ENCODE results near the gene FAM131B.

The FAM131B gene

DNA sequence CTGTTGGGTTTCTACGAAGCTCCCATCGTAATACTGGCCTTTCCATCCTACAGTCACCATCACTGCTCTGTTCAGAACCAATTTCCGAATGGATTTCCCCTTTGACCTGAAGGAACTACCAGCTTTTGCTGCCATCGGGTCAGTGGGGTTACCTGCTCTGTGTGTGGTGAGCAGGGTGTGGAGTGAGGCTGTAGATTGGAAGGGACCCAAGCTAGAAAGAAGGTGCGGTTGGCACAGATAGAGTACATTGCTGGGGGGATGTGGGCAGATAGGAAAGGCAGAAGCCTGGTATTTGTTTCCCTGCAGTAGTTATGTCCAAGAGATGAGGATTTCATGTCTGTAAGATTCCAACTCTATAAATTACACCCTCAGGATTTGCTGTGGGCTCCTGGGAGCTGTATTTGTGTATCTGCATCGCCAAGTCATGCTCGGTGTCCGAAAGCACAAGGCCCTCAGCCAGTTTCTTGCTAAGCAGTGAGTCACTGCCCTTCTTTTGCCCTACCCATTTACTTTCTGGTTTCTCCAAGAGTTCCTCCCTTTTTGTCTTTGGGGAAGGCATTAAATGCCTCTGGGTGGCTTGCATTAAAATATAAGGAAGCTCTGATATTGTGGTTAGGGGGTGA is 31.2 kb downstream of the FAM131B start:
- H4K20me1 ChIP-seq (ENCODE audit: insufficient read depth, low read length): no peaks in the 10 kb centered on the region
- peaks cover 2% of the 10 kb centered on the region; the same call in 1 of the 2 replicates for H3K27me3 ChIP-seq (ENCODE audit: low read depth, low read length)
- no peaks in the 10 kb centered on the region for H3K36me3 ChIP-seq (replicated peaks; ENCODE audit: low read depth, low read length)
- H3K27ac ChIP-seq (ENCODE audit: low read length): no peak overlapping the region
- H3K9ac ChIP-seq (ENCODE audit: low read length): no peak overlapping the region
- H2AFZ ChIP-seq (ENCODE audit: low read depth, low read length): no peak overlapping the region
- no peaks in the 10 kb centered on the region for H3K79me2 ChIP-seq (ENCODE audit: low read length)
- H3K4me1 ChIP-seq (ENCODE audit: low read length): peaks cover 14% of the 10 kb centered on the region
- TF ChIP-seq EZH2phosphoT487 (IDR thresholded peaks at IDR 0.05; ENCODE audit: low read depth): no peak
- TF ChIP-seq, protein P1, sequence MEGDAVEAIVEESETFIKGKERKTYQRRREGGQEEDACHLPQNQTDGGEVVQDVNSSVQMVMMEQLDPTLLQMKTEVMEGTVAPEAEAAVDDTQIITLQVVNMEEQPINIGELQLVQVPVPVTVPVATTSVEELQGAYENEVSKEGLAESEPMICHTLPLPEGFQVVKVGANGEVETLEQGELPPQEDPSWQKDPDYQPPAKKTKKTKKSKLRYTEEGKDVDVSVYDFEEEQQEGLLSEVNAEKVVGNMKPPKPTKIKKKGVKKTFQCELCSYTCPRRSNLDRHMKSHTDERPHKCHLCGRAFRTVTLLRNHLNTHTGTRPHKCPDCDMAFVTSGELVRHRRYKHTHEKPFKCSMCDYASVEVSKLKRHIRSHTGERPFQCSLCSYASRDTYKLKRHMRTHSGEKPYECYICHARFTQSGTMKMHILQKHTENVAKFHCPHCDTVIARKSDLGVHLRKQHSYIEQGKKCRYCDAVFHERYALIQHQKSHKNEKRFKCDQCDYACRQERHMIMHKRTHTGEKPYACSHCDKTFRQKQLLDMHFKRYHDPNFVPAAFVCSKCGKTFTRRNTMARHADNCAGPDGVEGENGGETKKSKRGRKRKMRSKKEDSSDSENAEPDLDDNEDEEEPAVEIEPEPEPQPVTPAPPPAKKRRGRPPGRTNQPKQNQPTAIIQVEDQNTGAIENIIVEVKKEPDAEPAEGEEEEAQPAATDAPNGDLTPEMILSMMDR (IDR thresholded peaks at IDR 0.05; ENCODE audit: low read depth, low read length): no peak
- H3K9me3 ChIP-seq (ENCODE audit: insufficient read depth, low read length): no peaks in the 10 kb centered on the region
- no peak overlapping the region for H3K4me3 ChIP-seq (ENCODE audit: low read length)
- H3K4me2 ChIP-seq (ENCODE audit: low read length): no peak overlapping the region

DNA sequence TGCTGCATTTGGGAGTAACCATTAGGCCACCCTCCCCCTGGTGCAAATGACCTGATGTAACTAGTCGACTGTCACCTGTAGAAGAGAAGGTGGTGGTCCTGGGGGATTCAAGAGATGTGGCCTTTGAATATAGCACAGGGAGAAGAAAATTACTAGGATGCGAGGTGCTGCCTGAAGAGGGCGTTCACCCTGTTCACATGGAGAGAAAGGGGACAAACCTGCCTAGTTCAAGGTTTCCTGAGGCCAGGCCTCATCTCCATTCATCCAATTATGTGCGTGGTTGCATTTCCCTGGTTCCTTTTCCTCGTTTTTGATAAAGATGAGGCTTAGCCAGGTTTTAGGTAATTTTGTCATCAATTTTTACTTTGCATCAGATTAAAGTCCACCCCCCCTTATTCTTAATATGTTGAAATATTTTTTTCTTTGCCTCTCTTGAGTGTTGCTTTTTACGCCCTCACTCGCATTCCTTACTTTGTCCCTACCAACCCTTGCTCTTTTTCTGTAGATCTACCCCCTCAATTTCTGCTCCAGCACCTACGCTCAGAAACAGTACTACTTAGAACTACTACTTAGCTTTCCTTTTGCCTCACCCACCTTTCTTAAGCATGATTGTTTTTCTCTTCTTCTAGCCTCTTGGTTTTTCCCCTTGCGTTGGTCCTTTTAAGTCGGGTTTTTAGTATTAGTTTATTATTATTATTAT is 32.9 kb downstream of the FAM131B start:
- Histone ChIP-seq H3K27me3 (ENCODE audit: low read depth, low read length) (peaks cover 2% of the 10 kb centered on the region; the same call in 1 of the 2 replicates), H3K4me1 (ENCODE audit: low read length) (peaks cover 22% of the 10 kb centered on the region), H3K4me3 (ENCODE audit: low read length) (no peak overlapping the region), H3K9ac (ENCODE audit: low read length) (no peak overlapping the region), H2AFZ (ENCODE audit: low read depth, low read length) (no peak overlapping the region), H3K4me2 (ENCODE audit: low read length) (no peak overlapping the region), H3K27ac (ENCODE audit: low read length) (no peak overlapping the region), H3K36me3 (replicated peaks; ENCODE audit: low read depth, low read length) (no peaks in the 10 kb centered on the region), H3K9me3 (ENCODE audit: insufficient read depth, low read length) (no peaks in the 10 kb centered on the region), H4K20me1 (ENCODE audit: insufficient read depth, low read length) (no peaks in the 10 kb centered on the region), H3K79me2 (ENCODE audit: low read length) (no peaks in the 10 kb centered on the region)
- TF ChIP-seq, protein P1 (IDR thresholded peaks at IDR 0.05; ENCODE audit: low read depth, low read length): 0 out of 2 replicates have a peak, but pooled peaks have one; percentile 25
- no peak for TF ChIP-seq EZH2phosphoT487 (IDR thresholded peaks at IDR 0.05; ENCODE audit: low read depth)

DNA sequence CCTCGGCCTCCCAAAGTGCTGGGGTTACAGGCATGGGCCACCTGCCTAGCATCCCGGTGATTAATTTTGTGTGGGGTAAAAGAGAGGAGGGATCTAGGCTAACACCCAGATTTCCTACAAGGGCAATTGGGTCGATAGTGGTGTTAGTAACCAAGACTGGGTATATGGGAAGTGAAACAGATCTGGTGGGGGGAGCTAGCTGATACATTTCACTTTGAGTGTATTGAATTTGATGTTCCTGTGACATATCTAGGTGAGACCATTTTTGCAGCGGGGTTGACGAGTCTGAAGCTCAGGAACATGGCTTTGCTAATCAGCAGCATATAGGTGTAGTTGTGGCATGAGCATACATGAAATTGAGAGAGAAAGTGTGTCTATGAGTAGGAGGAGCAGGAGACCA is 34.6 kb downstream of the FAM131B start:
- Histone ChIP-seq H3K9ac (ENCODE audit: low read length) (no peak overlapping the region), H3K4me1 (ENCODE audit: low read length) (peaks cover 22% of the 10 kb centered on the region), H3K4me3 (ENCODE audit: low read length) (peak overlapping the region; percentile 53), H3K4me2 (ENCODE audit: low read length) (peak overlapping the region; percentile 82), H3K36me3 (replicated peaks; ENCODE audit: low read depth, low read length) (no peaks in the 10 kb centered on the region), H3K9me3 (ENCODE audit: insufficient read depth, low read length) (no peaks in the 10 kb centered on the region), H4K20me1 (ENCODE audit: insufficient read depth, low read length) (no peaks in the 10 kb centered on the region), H2AFZ (ENCODE audit: low read depth, low read length) (peak overlapping the region; percentile 48; the same call in 1 of the 2 replicates), H3K27ac (ENCODE audit: low read length) (no peak overlapping the region), H3K27me3 (ENCODE audit: low read depth, low read length) (no peaks in the 10 kb centered on the region), H3K79me2 (ENCODE audit: low read length) (no peaks in the 10 kb centered on the region)
- TF ChIP-seq, protein P1 (IDR thresholded peaks at IDR 0.05; ENCODE audit: low read depth, low read length): no peak
- no peak for TF ChIP-seq EZH2phosphoT487 (IDR thresholded peaks at IDR 0.05; ENCODE audit: low read depth)

DNA sequence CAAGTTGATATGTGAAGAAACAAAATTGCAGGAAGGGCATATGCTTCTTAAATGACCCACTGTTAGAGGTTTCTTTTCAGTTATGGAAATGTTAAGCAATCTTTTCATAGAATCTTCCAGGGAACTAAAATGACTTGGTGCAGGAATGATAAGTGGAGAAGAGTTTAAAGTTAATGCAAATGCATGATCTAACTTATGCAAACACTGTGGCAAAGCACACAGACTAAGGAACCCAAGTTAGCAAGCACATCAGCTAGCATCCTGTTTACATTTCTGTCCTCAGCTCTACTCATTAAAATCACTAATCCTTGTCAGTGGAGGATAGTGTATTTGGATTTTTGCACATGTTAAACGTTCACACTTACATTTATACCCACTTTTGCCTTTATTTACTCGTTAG is 37.3 kb downstream of the FAM131B start:
- Histone ChIP-seq H3K36me3 (replicated peaks; ENCODE audit: low read depth, low read length) (no peaks in the 10 kb centered on the region), H3K4me3 (ENCODE audit: low read length) (no peak overlapping the region), H3K4me2 (ENCODE audit: low read length) (no peak overlapping the region), H3K9me3 (ENCODE audit: insufficient read depth, low read length) (no peaks in the 10 kb centered on the region), H3K4me1 (ENCODE audit: low read length) (peaks cover 22% of the 10 kb centered on the region), H4K20me1 (ENCODE audit: insufficient read depth, low read length) (no peaks in the 10 kb centered on the region), H3K27ac (ENCODE audit: low read length) (no peak overlapping the region), H2AFZ (ENCODE audit: low read depth, low read length) (no peak overlapping the region), H3K27me3 (ENCODE audit: low read depth, low read length) (no peaks in the 10 kb centered on the region), H3K79me2 (ENCODE audit: low read length) (no peaks in the 10 kb centered on the region), H3K9ac (ENCODE audit: low read length) (no peak overlapping the region)
- TF ChIP-seq EZH2phosphoT487 (IDR thresholded peaks at IDR 0.05; ENCODE audit: low read depth): no peak
- TF ChIP-seq, protein P1 (IDR thresholded peaks at IDR 0.05; ENCODE audit: low read depth, low read length): no peak
